ENCODE measurements around the gene PPP1R3G.

The PPP1R3G gene

GRCh38 chr6:5127106-5127687, 42.1 kb downstream of the PPP1R3G start:
- WGBS, 2 donors (ENCODE audit: extremely low coverage in 2 of 2, insufficient read length in 2 of 2, insufficient replicate concordance in 1 of 2) = no CpG with 5 or more reads among the region's 8 CpGs
- no peak overlapping the region for H2BK120ac ChIP-seq (ENCODE audit: low read depth, low read length)
- H3K4me2 ChIP-seq (ENCODE audit: insufficient read depth, low read length, poor library complexity, severe bottlenecking) = no peak overlapping the region
- no peak overlapping the region for H2AK5ac ChIP-seq (ENCODE audit: low read depth, low read length)
- peaks cover 4 to 10% of the 10 kb centered on the region in 2 donors for H3K4me1 ChIP-seq (ENCODE audit: control insufficient read depth in 2 of 2, insufficient read depth in 1 of 2, low read depth in 1 of 2, low read length in 2 of 2)
- H2AFZ ChIP-seq (ENCODE audit: low read length) = no peak overlapping the region
- H4K91ac ChIP-seq (ENCODE audit: low read depth, low read length, poor library complexity) = no peak overlapping the region
- DNase-seq (ENCODE audit: low spot score) = no peak
- no peak overlapping the region for H2BK5ac ChIP-seq (ENCODE audit: low read length)
- H3K4me3 ChIP-seq (ENCODE audit: low read length in 2 of 2) = no peak overlapping the region
- no peak overlapping the region for H3K27ac ChIP-seq (replicated peaks; ENCODE audit: low read length)
- H3K23ac ChIP-seq (ENCODE audit: low read depth, low read length, poor library complexity) = no peak overlapping the region
- H3K14ac ChIP-seq (ENCODE audit: low read length) = no peak overlapping the region
- no peak overlapping the region for H2BK15ac ChIP-seq (ENCODE audit: low read length)
- H3K36me3 ChIP-seq (replicated peaks in 1 of 2; ENCODE audit: control insufficient read depth in 2 of 2, insufficient read depth in 2 of 2, low read length in 2 of 2) = no peaks in the 10 kb centered on the region
- H3K4ac ChIP-seq (ENCODE audit: low read length) = no peak overlapping the region
- H3K27me3 ChIP-seq (ENCODE audit: control insufficient read depth in 3 of 3, insufficient read depth in 3 of 3, low read depth in 1 of 3, low read length in 3 of 3) = no peaks in the 10 kb centered on the region
- H3K79me1 ChIP-seq (ENCODE audit: low read depth, low read length) = no peaks in the 10 kb centered on the region
- no peak overlapping the region for H3K9ac ChIP-seq (ENCODE audit: low read depth, low read length, poor library complexity)
- no peak overlapping the region for H3K18ac ChIP-seq (ENCODE audit: low read length)
- H3K9me3 ChIP-seq (replicated peaks in 1 of 2; ENCODE audit: control insufficient read depth in 2 of 2, insufficient read depth in 1 of 2, low read depth in 1 of 2, low read length in 2 of 2) = no peaks in the 10 kb centered on the region
- H2BK12ac ChIP-seq (ENCODE audit: low read length) = no peak overlapping the region
- no peak overlapping the region for H4K8ac ChIP-seq (ENCODE audit: low read depth, low read length)

DNA sequence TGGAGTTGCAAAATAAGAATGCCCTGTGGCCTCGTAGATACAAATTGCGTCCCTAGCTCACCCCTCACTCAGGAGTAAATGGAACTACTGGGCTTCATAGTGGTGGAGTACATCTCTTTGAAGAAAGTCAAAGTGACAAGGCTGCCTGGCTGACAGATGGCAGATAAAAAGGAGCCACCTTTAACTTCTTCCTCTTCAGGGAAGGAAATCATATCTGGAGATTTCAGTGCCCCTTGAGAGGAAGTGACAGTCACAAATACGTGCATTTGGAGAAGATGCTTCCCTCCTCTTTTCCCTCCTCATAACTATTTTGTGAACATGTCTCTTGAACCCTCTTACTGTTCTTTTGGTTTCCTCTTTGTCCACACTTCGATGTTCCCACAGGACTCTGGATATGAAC, 43.2 kb downstream of the PPP1R3G start:
- Histone ChIP-seq H4K91ac (ENCODE audit: low read depth, low read length, poor library complexity) (no peak overlapping the region), H3K9ac (ENCODE audit: low read depth, low read length, poor library complexity) (no peak overlapping the region), H3K79me1 (ENCODE audit: low read depth, low read length) (no peaks in the 10 kb centered on the region), H3K14ac (ENCODE audit: low read length) (no peak overlapping the region), H2BK12ac (ENCODE audit: low read length) (no peak overlapping the region), H3K4me2 (ENCODE audit: insufficient read depth, low read length, poor library complexity, severe bottlenecking) (no peak overlapping the region), H3K4me1 (ENCODE audit: control insufficient read depth in 2 of 2, insufficient read depth in 1 of 2, low read depth in 1 of 2, low read length in 2 of 2) (peaks cover 11 to 19% of the 10 kb centered on the region in 2 donors), H3K4ac (ENCODE audit: low read length) (no peak overlapping the region), H2BK5ac (ENCODE audit: low read length) (no peak overlapping the region), H2AK5ac (ENCODE audit: low read depth, low read length) (no peak overlapping the region), H2BK120ac (ENCODE audit: low read depth, low read length) (no peak overlapping the region), H2AFZ (ENCODE audit: low read length) (no peak overlapping the region), H3K4me3 (ENCODE audit: low read length in 2 of 2) (no peak overlapping the region), H3K27me3 (ENCODE audit: control insufficient read depth in 3 of 3, insufficient read depth in 3 of 3, low read depth in 1 of 3, low read length in 3 of 3) (no peaks in the 10 kb centered on the region), H3K27ac (replicated peaks; ENCODE audit: low read length) (no peak overlapping the region), H3K18ac (ENCODE audit: low read length) (no peak overlapping the region), H3K36me3 (replicated peaks in 1 of 2; ENCODE audit: control insufficient read depth in 2 of 2, insufficient read depth in 2 of 2, low read length in 2 of 2) (no peaks in the 10 kb centered on the region), H3K23ac (ENCODE audit: low read depth, low read length, poor library complexity) (no peak overlapping the region), H3K9me3 (replicated peaks in 1 of 2; ENCODE audit: control insufficient read depth in 2 of 2, insufficient read depth in 1 of 2, low read depth in 1 of 2, low read length in 2 of 2) (no peaks in the 10 kb centered on the region), H4K8ac (ENCODE audit: low read depth, low read length) (no peak overlapping the region), H2BK15ac (ENCODE audit: low read length) (no peak overlapping the region)
- WGBS, 2 donors (ENCODE audit: extremely low coverage in 2 of 2, insufficient read length in 2 of 2, insufficient replicate concordance in 1 of 2) = no CpG with 5 or more reads among the region's 4 CpGs
- no peak for DNase-seq (ENCODE audit: low spot score)

- no CpG with 5 or more reads among the region's 10 CpGs for WGBS, 2 donors (ENCODE audit: extremely low coverage in 2 of 2, insufficient read length in 2 of 2, insufficient replicate concordance in 1 of 2)
- DNase-seq (ENCODE audit: low spot score) = no peak
- Histone ChIP-seq H2BK120ac (ENCODE audit: low read depth, low read length) (no peak overlapping the region), H2AK5ac (ENCODE audit: low read depth, low read length) (peak overlapping the region; percentile 25), H2BK15ac (ENCODE audit: low read length) (peak overlapping the region; percentile 10), H3K9ac (ENCODE audit: low read depth, low read length, poor library complexity) (no peak overlapping the region), H3K36me3 (replicated peaks in 1 of 2; ENCODE audit: control insufficient read depth in 2 of 2, insufficient read depth in 2 of 2, low read length in 2 of 2) (no peaks in the 10 kb centered on the region), H3K27me3 (ENCODE audit: control insufficient read depth in 3 of 3, insufficient read depth in 3 of 3, low read depth in 1 of 3, low read length in 3 of 3) (no peaks in the 10 kb centered on the region), H3K14ac (ENCODE audit: low read length) (no peak overlapping the region), H4K8ac (ENCODE audit: low read depth, low read length) (no peak overlapping the region), H3K9me3 (replicated peaks in 1 of 2; ENCODE audit: control insufficient read depth in 2 of 2, insufficient read depth in 1 of 2, low read depth in 1 of 2, low read length in 2 of 2) (no peaks in the 10 kb centered on the region), H2AFZ (ENCODE audit: low read length) (no peak overlapping the region), H3K4me2 (ENCODE audit: insufficient read depth, low read length, poor library complexity, severe bottlenecking) (no peak overlapping the region), H2BK5ac (ENCODE audit: low read length) (no peak overlapping the region), H3K79me1 (ENCODE audit: low read depth, low read length) (no peaks in the 10 kb centered on the region), H3K4me1 (ENCODE audit: control insufficient read depth in 2 of 2, insufficient read depth in 1 of 2, low read depth in 1 of 2, low read length in 2 of 2) (peaks cover 11 to 19% of the 10 kb centered on the region in 2 donors), H3K4me3 (ENCODE audit: low read length in 2 of 2) (no peak overlapping the region), H3K18ac (ENCODE audit: low read length) (peak overlapping the region; percentile 91), H3K27ac (replicated peaks; ENCODE audit: low read length) (no peak overlapping the region), H3K23ac (ENCODE audit: low read depth, low read length, poor library complexity) (no peak overlapping the region), H2BK12ac (ENCODE audit: low read length) (no peak overlapping the region), H4K91ac (ENCODE audit: low read depth, low read length, poor library complexity) (no peak overlapping the region), H3K4ac (ENCODE audit: low read length) (no peak overlapping the region)
Observed at GRCh38 chr6:5130135-5130866, 45.2 kb downstream of the PPP1R3G start.

- H2BK12ac ChIP-seq (ENCODE audit: low read length) = no peak overlapping the region
- H2BK15ac ChIP-seq (ENCODE audit: low read length) = no peak overlapping the region
- H4K91ac ChIP-seq (ENCODE audit: low read depth, low read length, poor library complexity) = no peak overlapping the region
- no peaks in the 10 kb centered on the region for H3K9me3 ChIP-seq (replicated peaks in 1 of 2; ENCODE audit: control insufficient read depth in 2 of 2, insufficient read depth in 1 of 2, low read depth in 1 of 2, low read length in 2 of 2)
- H3K18ac ChIP-seq (ENCODE audit: low read length) = peak overlapping the region; percentile 6
- H3K79me1 ChIP-seq (ENCODE audit: low read depth, low read length) = no peaks in the 10 kb centered on the region
- no peak overlapping the region for H2BK5ac ChIP-seq (ENCODE audit: low read length)
- no CpG with 5 or more reads among the region's 7 CpGs for WGBS, 2 donors (ENCODE audit: extremely low coverage in 2 of 2, insufficient read length in 2 of 2, insufficient replicate concordance in 1 of 2)
- DNase-seq (ENCODE audit: low spot score) = no peak
- H2AK5ac ChIP-seq (ENCODE audit: low read depth, low read length) = no peak overlapping the region
- H3K9ac ChIP-seq (ENCODE audit: low read depth, low read length, poor library complexity) = no peak overlapping the region
- H4K8ac ChIP-seq (ENCODE audit: low read depth, low read length) = no peak overlapping the region
- H2BK120ac ChIP-seq (ENCODE audit: low read depth, low read length) = no peak overlapping the region
- H3K36me3 ChIP-seq (replicated peaks in 1 of 2; ENCODE audit: control insufficient read depth in 2 of 2, insufficient read depth in 2 of 2, low read length in 2 of 2) = no peaks in the 10 kb centered on the region
- H3K4ac ChIP-seq (ENCODE audit: low read length) = no peak overlapping the region
- H3K14ac ChIP-seq (ENCODE audit: low read length) = no peak overlapping the region
- peak overlapping the region; percentile 59 for H3K27ac ChIP-seq (replicated peaks; ENCODE audit: low read length)
- no peaks in the 10 kb centered on the region for H3K27me3 ChIP-seq (ENCODE audit: control insufficient read depth in 3 of 3, insufficient read depth in 3 of 3, low read depth in 1 of 3, low read length in 3 of 3)
- no peak overlapping the region for H3K4me3 ChIP-seq (ENCODE audit: low read length in 2 of 2)
- no peak overlapping the region for H3K23ac ChIP-seq (ENCODE audit: low read depth, low read length, poor library complexity)
- H3K4me1 ChIP-seq (ENCODE audit: control insufficient read depth in 2 of 2, insufficient read depth in 1 of 2, low read depth in 1 of 2, low read length in 2 of 2) = peaks cover 11 to 14% of the 10 kb centered on the region in 2 donors
- H2AFZ ChIP-seq (ENCODE audit: low read length) = peak overlapping the region; percentile 2
- no peak overlapping the region for H3K4me2 ChIP-seq (ENCODE audit: insufficient read depth, low read length, poor library complexity, severe bottlenecking)
Observed at GRCh38 chr6:5132731-5133130, 47.6 kb downstream of the PPP1R3G start.

All from neuronal stem cell (in vitro differentiated cells).